GM19035 (cell line): ENCODE measurements around the gene PFDN4.

ENCODE experiments used
- ATAC-seq: cut with Tn5 transposase; IDR thresholded peaks from one replicate; pipeline ENCODE4 v1.9.1; 2021; ENCODE audit not compliant: unreplicated experiment

PFDN4 gene

GRCh38 chr20:54173653-54174456 lies 34.0 kb upstream of the PFDN4 start, which contains the start of gene CYP24A1:
TSS of gene CYP24A1 (minus strand) at chr20:54173986. CDS start at chr20:54173579, 407 bp downstream.
- ATAC-seq, result no peak

GRCh38 chr20:54174457-54175175 lies 33.3 kb upstream of the PFDN4 start:
- ATAC-seq, result no peak

GRCh38 chr20:54176610-54177009 lies 31.3 kb upstream of the PFDN4 start:
- ATAC-seq, result no peak

GRCh38 chr20:54177378-54177777 lies 30.5 kb upstream of the PFDN4 start:
- no peak for ATAC-seq

- no peak for ATAC-seq
Observed at GRCh38 chr20:54178256-54178655, 29.6 kb upstream of the PFDN4 start.

GRCh38 chr20:54179946-54180345 lies 27.9 kb upstream of the PFDN4 start:
- ATAC-seq, result no peak

GRCh38 chr20:54180931-54181330 lies 27.0 kb upstream of the PFDN4 start:
- no peak for ATAC-seq

- no peak for ATAC-seq
Observed at GRCh38 chr20:54184071-54184470, 23.8 kb upstream of the PFDN4 start.

GRCh38 chr20:54184904-54185626 lies 22.8 kb upstream of the PFDN4 start:
- ATAC-seq, result no peak

GRCh38 chr20:54188132-54188849 lies 19.6 kb upstream of the PFDN4 start:
- no peak for ATAC-seq

- no peak for ATAC-seq
Observed at GRCh38 chr20:54189630-54190029, 18.3 kb upstream of the PFDN4 start.

- ATAC-seq, result no peak
Observed at GRCh38 chr20:54190217-54190616, 17.7 kb upstream of the PFDN4 start.

- no peak for ATAC-seq
Observed at GRCh38 chr20:54193817-54194216, 14.1 kb upstream of the PFDN4 start.

GRCh38 chr20:54194724-54195438 lies 13.0 kb upstream of the PFDN4 start:
- no peak for ATAC-seq

- peak; percentile 56 for ATAC-seq
Observed at GRCh38 chr20:54195483-54196472, 12.1 kb upstream of the PFDN4 start.

GRCh38 chr20:54197621-54198604 lies 10.0 kb upstream of the PFDN4 start:
- ATAC-seq, result no peak

GRCh38 chr20:54199283-54199682 lies 8.6 kb upstream of the PFDN4 start:
- no peak for ATAC-seq

GRCh38 chr20:54199721-54200176 lies 8.1 kb upstream of the PFDN4 start:
- no peak for ATAC-seq
